ENCODE results near the gene CARNS1.
"Not testable (repeated sequence)": the region's sequence is repeated elsewhere in the genome, so short reads cannot be mapped to it uniquely, and the experiment has no call there.

Gene CARNS1

GRCh38 chr11:67396259-67396581 is 19.3 kb upstream of the CARNS1 start:
- DNase-seq (ENCODE audit: low spot score), result no peak

GRCh38 chr11:67396587-67397389 is 18.7 kb upstream of the CARNS1 start:
- no peak for DNase-seq (ENCODE audit: low spot score)

GRCh38 chr11:67397536-67397935 is 17.9 kb upstream of the CARNS1 start:
- DNase-seq (ENCODE audit: low spot score), result no peak

GRCh38 chr11:67397986-67398660 is 17.4 kb upstream of the CARNS1 start:
- no peak for DNase-seq (ENCODE audit: low spot score)

GRCh38 chr11:67398661-67399563 is 16.6 kb upstream of the CARNS1 start:
- no peak for DNase-seq (ENCODE audit: low spot score)

- no peak for DNase-seq (ENCODE audit: low spot score)
These were observed 15.1 kb upstream of the CARNS1 start for GRCh38 chr11:67400251-67400941.

- DNase-seq (ENCODE audit: low spot score), result no peak
These were observed 14.5 kb upstream of the CARNS1 start for GRCh38 chr11:67400942-67401494.

- peak; percentile 99 for DNase-seq (ENCODE audit: low spot score)
These were observed 13.8 kb upstream of the CARNS1 start, which contains the start of gene PPP1CA for GRCh38 chr11:67401495-67402191. Gene PPP1CA, minus strand, starts transcription at chr11:67401858. Its CDS starts 76 bp downstream, at chr11:67401782.

- DNase-seq (ENCODE audit: low spot score), result not testable (repeated sequence)
These were observed 13.2 kb upstream of the CARNS1 start for GRCh38 chr11:67402192-67402839.

GRCh38 chr11:67403085-67403484 is 12.4 kb upstream of the CARNS1 start:
- not testable (repeated sequence) for DNase-seq (ENCODE audit: low spot score)

GRCh38 chr11:67404515-67405195 is 10.8 kb upstream of the CARNS1 start:
- no peak for DNase-seq (ENCODE audit: low spot score)

- no peak for DNase-seq (ENCODE audit: low spot score)
These were observed 10.3 kb upstream of the CARNS1 start for GRCh38 chr11:67405196-67405567.

GRCh38 chr11:67405688-67406339 is 9.7 kb upstream of the CARNS1 start:
- DNase-seq (ENCODE audit: low spot score), result no peak

GRCh38 chr11:67406420-67406968 is 9.0 kb upstream of the CARNS1 start:
- no peak for DNase-seq (ENCODE audit: low spot score)

- DNase-seq (ENCODE audit: low spot score), result no peak
These were observed 8.3 kb upstream of the CARNS1 start for GRCh38 chr11:67406969-67407687.

- DNase-seq (ENCODE audit: low spot score), result no peak
These were observed 7.8 kb upstream of the CARNS1 start for GRCh38 chr11:67407688-67408163.

GRCh38 chr11:67408437-67409200 is 6.9 kb upstream of the CARNS1 start:
- no peak for DNase-seq (ENCODE audit: low spot score)
